Caki2 (cell line): Measurements from ENCODE around the gene SPP2. TPM values are rescaled to one million over a fixed set of nuclear protein-coding genes. Genes with fewer than 3 reads are reported as not detected.
A peak's percentile ranks its signal among the peaks of the same experiment; 100 is the strongest.

Source experiments
- DNase-seq: peaks from one replicate; pipeline ENCODE4 v3.0.0-alpha.2; 2015; ENCODE audit warnings: low read depth
- in situ Hi-C: cut with HindIII; loops from 2 replicates; pipeline ENCODE4 v1.10.0; 2016; ENCODE audit warnings: low sequenced_read_pairs, low pct_unique_long_range_greater_than_20kb, mixed read lengths
- total RNA-seq: library from RNA; depleted of rRNA; stranded (reverse); fragments of >200 nt; shearing (Covaris generic); gene quantifications from 2 replicates; pipeline ENCODE4 v1.2.3, GENCODE V29; 2014; ENCODE audit warnings: low replicate concordance

The SPP2 gene
- total RNA-seq, 1 experiment from 2014 or later, result not detected

GRCh38 chr2:234076451-234076850 is 25.9 kb downstream of the SPP2 start:
- no peak for DNase-seq
- in situ Hi-C loops, result no loop called here

DNA sequence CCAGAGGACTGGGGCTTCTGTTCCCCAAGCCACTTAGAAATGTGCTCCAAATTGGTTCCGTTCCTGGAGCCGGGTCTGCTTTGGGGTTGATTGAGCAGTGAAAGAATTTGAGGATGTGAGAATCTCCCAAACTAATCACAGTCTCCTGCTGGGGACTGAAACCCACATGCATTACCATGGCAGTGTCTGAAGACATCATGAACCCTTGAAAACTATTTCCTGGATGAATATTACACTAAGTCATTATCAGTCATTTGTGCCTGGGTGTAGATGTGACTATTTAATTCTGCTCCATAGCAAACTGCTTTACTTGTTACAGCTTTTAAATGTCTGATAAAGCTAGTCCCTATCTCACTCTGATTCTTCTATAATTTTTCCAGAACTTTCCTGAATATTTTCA is 27.6 kb downstream of the SPP2 start:
- in situ Hi-C loops, result no loop called here
- DNase-seq, result no peak

- in situ Hi-C loops, result no loop called here
- peak; percentile 9 for DNase-seq
These were observed 31.7 kb downstream of the SPP2 start for GRCh38 chr2:234081970-234082822.

- in situ Hi-C loops, result no loop called here
- no peak for DNase-seq
These were observed 33.3 kb downstream of the SPP2 start for GRCh38 chr2:234083572-234084348.

DNA sequence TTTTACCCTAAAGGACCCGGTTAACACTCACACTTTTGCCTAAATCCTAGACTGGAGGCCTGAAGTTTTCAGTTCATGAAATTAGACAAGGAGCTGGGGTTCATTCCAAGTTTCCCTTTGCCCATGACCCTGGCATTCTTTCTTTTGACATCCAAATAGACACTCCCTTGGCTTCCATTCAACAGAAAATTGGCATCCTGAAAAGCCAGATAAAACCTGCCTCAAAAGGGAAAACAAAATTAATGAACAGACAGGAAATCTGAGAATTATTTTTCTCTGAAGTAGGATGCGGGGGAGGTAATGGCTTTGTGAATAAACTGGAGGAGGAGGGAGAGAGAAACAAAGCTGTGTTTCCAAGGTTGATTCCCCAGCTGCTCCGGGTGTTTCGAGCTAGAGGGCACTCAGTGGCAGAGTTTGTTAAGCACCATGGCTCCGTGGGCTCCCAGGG is 41.0 kb downstream of the SPP2 start:
- in situ Hi-C loops, result no loop called here
- peak; percentile 44 for DNase-seq

GRCh38 chr2:234091883-234092282 is 41.4 kb downstream of the SPP2 start:
- DNase-seq, result no peak
- in situ Hi-C loops, result no loop called here

DNA sequence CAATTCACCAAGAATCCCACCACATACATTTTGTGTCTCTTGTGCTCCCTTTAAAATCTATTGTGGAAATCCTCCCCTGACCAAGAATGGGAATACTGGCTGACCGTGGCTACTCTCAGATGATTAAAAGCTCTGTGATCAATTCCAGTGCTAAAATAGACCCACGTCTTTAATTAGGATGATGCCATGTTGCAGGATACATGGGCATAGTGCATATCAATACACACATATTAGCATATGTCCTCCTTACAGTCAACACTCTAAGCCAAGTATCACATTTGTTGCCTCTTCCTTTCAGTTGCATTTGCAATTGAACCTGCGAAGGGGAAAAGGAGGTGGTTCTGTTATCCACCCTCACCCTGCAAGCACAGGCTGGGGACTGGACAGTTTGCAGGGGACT is 41.8 kb downstream of the SPP2 start:
- in situ Hi-C loops, result no loop called here
- no peak for DNase-seq

DNA sequence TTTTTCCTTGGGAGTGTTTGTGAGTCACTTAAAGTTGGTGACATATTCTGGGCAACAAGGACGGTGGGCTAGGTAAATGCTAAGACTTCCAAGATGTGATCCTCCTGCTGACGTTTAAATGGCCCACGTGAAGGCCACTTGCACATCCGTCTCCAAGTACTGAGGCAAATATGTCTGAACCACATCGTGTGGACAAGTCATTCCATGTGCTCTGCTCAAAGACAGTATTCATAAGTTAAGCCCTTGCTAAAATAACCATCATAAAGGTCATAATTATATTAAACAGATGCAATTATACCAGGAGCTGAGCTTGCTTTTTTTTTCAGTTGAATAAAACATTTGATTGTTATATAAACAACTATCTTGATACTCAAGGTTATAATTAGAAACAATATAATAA is 44.8 kb downstream of the SPP2 start:
- no peak for DNase-seq
- in situ Hi-C loops, result no loop called here

GRCh38 chr2:234096164-234096563 is 45.7 kb downstream of the SPP2 start:
- DNase-seq, result no peak
- in situ Hi-C loops, result no loop called here

DNA sequence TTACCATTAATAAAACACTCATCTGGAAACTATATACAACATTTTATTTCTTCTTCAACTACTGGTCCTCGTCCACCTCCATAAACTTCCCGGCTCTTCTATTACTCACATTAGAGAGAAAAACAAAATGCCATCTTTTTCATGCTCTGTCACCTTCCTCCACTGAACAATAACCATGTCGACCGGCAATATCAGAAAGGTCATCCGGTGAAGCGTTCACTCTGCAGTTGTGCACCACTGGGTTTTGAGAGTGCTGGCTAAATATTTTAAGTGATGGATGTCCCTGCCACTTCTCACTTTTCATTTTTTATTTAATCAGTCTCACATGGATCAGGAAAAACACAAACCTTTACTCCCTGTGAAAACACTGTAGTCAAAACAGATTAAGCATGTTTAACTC is 48.2 kb downstream of the SPP2 start:
- DNase-seq, result peak; percentile 87

DNA sequence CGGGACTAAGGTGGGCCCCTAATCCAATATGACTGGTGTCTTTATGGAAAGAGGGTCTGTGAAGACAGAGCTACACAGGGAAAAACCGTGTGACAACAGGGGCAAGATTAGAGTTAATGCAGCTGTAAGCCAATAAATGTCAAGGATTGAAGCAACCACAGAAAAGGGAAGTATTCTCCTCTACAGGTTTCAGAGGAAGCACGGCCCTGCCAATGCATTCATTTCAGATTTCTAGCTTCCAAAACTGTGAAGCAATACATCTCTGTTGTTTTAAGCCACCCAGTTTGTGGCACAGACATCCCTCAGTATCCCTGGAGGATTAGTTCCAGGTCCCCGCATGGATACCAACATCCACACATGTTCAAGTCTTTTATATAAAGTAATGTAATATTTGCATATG is 48.8 kb downstream of the SPP2 start:
- DNase-seq, result no peak
- in situ Hi-C loops, result no loop called here

More for the DNA sequence above, 48.2 kb downstream of the SPP2 start:
- in situ Hi-C loops, result no loop called here

DNA sequence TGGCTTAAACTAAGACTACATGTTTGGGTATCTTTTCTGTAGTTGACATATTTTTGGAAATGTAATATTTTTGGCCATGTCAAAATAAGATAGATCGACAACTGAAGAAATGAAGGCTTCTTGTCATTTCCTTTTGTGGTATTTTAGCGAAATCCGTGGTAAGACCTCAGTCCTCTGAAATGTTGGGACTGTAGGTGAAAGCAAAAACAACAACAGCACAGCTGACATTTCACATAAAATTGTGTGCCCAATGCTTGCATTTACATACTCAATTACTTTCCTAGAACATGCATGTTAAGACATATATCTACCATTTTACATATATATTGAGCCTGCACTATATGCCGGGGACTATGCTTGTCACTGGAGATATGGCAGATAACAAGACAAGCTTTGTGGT is 50.2 kb downstream of the SPP2 start:
- no peak for DNase-seq
- in situ Hi-C loops, result no loop called here

DNA sequence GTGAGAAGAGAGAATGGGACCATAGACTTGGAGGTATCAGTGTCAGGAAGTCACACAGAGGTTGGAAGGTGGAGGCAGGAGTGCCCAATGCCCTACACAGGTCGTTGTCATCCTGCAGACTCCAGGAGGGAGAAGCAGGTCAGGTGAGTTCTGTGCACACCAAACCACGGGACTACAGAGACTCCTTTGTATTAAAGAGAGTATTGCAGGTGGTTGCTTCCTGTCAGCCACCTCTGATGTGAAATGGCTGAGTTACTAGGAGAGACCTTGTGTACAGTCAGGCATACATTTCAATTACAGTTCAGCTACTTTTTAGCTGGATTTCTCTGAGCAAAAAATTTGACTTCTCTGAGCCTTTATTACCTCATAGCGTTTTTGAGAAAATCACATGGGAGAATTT is 51.6 kb downstream of the SPP2 start:
- in situ Hi-C loops, result no loop called here
- DNase-seq, result no peak

GRCh38 chr2:234107861-234108260 is 57.4 kb downstream of the SPP2 start:
- in situ Hi-C loops, result no loop called here

GRCh38 chr2:234109321-234109720 is 58.8 kb downstream of the SPP2 start:
- in situ Hi-C loops, result no loop called here

More at GRCh38 chr2:234107861-234108260, 57.4 kb downstream of the SPP2 start:
- no peak for DNase-seq

DNA sequence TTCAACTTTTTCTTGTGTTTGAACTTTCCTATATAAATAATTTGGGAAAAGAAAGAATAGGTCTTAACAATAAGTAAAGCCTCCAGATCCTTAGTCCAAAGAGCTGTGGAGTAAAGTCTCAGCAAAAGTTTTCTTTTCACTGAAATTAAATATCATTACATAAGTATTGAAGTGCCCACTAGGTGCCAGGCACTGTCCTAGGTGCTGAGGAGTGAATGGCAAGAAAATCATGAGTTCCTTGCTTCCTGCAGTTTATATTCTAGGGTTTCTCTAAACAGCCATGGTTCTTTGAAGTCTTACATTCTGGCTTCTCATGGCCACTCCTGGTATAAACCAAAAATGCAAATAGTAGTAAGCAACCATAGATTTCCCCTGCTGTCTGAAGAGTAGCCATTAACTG is 59.7 kb downstream of the SPP2 start:
- no peak for DNase-seq
- in situ Hi-C loops, result no loop called here

More at GRCh38 chr2:234109321-234109720, 58.8 kb downstream of the SPP2 start:
- no peak for DNase-seq

DNA sequence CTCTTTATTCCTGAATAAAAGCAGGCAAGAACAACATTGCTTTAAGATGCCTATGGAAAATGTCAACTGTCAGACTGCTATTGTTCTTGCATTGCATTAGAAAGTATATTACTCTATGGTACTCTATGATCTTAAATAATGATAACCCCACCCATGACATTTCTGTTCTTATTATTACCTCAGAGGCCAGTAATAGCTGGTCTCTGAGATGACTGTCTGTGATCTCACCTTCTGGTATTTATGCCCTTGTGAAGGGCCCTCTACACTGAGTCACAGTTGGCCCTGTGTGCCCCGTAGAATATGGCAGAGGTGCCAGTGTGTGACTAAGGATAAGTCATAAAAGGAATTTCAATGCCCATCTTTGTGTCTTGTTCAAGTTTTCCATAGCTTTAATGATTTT is 61.0 kb downstream of the SPP2 start:
- DNase-seq, result peak; percentile 28
- in situ Hi-C loops, result no loop called here

- in situ Hi-C loops, result no loop called here
- no peak for DNase-seq
These were observed 65.5 kb downstream of the SPP2 start for GRCh38 chr2:234116010-234116409.

DNA sequence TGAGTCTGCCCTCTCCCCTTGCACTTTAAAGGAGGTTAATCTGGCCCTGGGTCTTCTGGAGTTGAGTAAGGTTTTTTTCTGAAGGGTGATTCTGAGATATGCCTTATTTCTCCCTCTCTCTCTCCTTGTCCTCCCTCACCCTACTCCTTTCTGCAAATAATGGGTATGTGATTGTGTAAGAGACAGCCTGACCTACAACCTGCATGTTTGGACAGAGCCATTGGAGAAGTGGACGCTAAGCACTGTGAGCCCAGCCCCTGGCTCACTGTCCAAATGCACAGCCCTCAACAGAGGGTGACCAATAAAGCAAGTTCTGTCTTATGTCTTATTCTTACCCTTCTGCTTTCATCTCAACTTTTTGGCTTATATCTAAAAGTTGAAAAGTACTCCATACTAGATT is 71.5 kb downstream of the SPP2 start:
- in situ Hi-C loops, result no loop called here
- DNase-seq, result no peak
